ENCODE measurements around the gene CIAPIN1.
"Not testable (repeated sequence)": the region's sequence is repeated elsewhere in the genome, so short reads cannot be mapped to it uniquely, and the experiment has no call there.

CIAPIN1 gene

GRCh38 chr16:57401943-57402640 lies 45.1 kb downstream of the CIAPIN1 start:
- Histone ChIP-seq H3K27me3 (no peaks in the 10 kb centered on the region), H3K27ac (no peak overlapping the region), H3K36me3 (no peaks in the 10 kb centered on the region), H3K4me1 (peaks cover 0 to 9% (median 2%) of the 10 kb centered on the region in 4 donors), H3K4me3 (no peak overlapping the region), H3K9me3 (no peaks in the 10 kb centered on the region)
- intact Hi-C loops (cut with DNase I; ENCODE audit: low total_unique reads), result no loop called here
- TF ChIP-seq, protein P1, sequence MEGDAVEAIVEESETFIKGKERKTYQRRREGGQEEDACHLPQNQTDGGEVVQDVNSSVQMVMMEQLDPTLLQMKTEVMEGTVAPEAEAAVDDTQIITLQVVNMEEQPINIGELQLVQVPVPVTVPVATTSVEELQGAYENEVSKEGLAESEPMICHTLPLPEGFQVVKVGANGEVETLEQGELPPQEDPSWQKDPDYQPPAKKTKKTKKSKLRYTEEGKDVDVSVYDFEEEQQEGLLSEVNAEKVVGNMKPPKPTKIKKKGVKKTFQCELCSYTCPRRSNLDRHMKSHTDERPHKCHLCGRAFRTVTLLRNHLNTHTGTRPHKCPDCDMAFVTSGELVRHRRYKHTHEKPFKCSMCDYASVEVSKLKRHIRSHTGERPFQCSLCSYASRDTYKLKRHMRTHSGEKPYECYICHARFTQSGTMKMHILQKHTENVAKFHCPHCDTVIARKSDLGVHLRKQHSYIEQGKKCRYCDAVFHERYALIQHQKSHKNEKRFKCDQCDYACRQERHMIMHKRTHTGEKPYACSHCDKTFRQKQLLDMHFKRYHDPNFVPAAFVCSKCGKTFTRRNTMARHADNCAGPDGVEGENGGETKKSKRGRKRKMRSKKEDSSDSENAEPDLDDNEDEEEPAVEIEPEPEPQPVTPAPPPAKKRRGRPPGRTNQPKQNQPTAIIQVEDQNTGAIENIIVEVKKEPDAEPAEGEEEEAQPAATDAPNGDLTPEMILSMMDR (IDR thresholded peaks at IDR 0.05), result no peak
- DNase-seq, result no peak

GRCh38 chr16:57397493-57397892 lies 49.7 kb downstream of the CIAPIN1 start:
- DNase-seq; H3K27me3 ChIP-seq; H3K36me3 ChIP-seq; H3K4me3 ChIP-seq; H3K9me3 ChIP-seq; intact Hi-C loops (cut with DNase I; ENCODE audit: low total_unique reads); H3K27ac ChIP-seq; H3K4me1 ChIP-seq: not testable (repeated sequence)

DNA sequence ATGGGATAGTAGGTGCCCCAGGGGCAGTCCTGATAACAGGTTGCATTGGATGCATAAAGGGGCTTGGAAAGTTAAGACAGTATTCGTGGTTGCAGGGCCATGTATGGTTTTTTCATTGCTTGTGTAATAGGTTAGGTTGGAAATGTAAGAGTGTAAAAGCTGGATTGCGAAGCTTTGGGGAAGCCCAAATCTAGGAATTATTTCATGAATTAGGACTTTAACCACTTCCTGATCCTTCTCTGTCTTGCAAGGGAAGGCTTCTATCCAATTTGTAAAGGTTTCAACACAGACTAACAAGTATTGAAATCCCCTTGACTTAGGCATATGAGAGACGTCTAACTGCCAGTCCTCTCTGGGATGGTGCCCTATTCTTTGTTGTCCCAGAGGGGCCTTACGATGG lies 50.4 kb downstream of the CIAPIN1 start:
- Histone ChIP-seq H3K27me3 (no peaks in the 10 kb centered on the region), H3K36me3 (no peaks in the 10 kb centered on the region), H3K27ac (no peak overlapping the region), H3K9me3 (no peaks in the 10 kb centered on the region), H3K4me1 (peaks cover 0 to 10% (median 0%) of the 10 kb centered on the region in 4 donors), H3K4me3 (no peak overlapping the region)
- intact Hi-C loops (cut with DNase I; ENCODE audit: low total_unique reads), result no loop called here
- DNase-seq, result no peak
- TF ChIP-seq, protein P1 (IDR thresholded peaks at IDR 0.05), result no peak

DNA sequence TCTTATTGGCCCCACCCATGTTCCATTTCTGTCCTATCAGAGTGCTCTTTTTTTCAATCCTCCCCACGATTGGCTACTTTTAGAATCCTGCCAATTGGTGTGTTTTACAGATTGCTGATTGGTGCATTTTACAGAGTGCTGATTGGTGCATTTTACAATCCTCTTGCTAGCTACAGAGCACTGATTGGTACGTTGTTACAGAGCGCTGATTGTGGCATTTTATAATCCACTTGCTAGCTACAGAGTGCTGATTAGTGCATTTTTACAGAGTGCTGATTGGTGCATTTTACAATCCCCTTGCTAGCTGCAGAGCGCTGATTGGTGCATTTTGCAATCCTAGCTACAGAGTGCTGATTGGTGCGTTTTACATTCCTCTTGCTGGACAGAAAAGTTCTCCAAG lies 52.2 kb downstream of the CIAPIN1 start:
- intact Hi-C loops (cut with DNase I; ENCODE audit: low total_unique reads), result no loop called here
- no peak for DNase-seq

DNA sequence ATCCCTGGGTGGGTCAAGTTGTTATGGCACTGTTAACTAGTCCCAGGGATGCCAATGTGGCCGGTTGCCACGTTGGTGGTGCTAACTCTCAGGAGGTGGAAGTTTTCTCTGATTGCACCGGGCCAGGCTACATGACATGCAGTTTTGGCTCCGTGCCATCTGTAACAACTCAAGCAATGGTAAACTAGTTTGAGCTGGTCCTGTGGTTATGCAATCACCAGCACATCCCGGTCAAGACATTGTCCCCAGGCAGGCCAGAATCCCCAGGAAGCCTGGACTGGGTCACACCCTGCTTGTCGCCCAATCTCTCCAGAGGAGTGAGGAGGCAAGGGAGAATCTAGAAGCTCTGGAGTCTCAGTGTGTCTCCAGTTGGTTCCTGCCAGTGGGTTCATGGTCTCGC lies 52.7 kb downstream of the CIAPIN1 start:
- peaks cover 0 to 17% (median 3%) of the 10 kb centered on the region in 4 donors for H3K4me1 ChIP-seq
- intact Hi-C loops (cut with DNase I; ENCODE audit: low total_unique reads), result no loop called here
- no peaks in the 10 kb centered on the region for H3K9me3 ChIP-seq
- H3K27me3 ChIP-seq, result no peaks in the 10 kb centered on the region
- DNase-seq, result no peak
- H3K4me3 ChIP-seq, result no peak overlapping the region
- no peaks in the 10 kb centered on the region for H3K36me3 ChIP-seq
- H3K27ac ChIP-seq, result no peak overlapping the region
- TF ChIP-seq, protein P1 (IDR thresholded peaks at IDR 0.05), result no peak

More for the DNA sequence above, 52.2 kb downstream of the CIAPIN1 start:
- H3K36me3 ChIP-seq, result no peaks in the 10 kb centered on the region
- no peak overlapping the region for H3K27ac ChIP-seq
- TF ChIP-seq, protein P1 (IDR thresholded peaks at IDR 0.05), result no peak
- no peaks in the 10 kb centered on the region for H3K9me3 ChIP-seq
- peaks cover 0 to 17% (median 3%) of the 10 kb centered on the region in 4 donors for H3K4me1 ChIP-seq
- no peaks in the 10 kb centered on the region for H3K27me3 ChIP-seq
- no peak overlapping the region for H3K4me3 ChIP-seq

- DNase-seq, result no peak
- no peak overlapping the region for H3K4me3 ChIP-seq
- H3K36me3 ChIP-seq, result no peaks in the 10 kb centered on the region
- TF ChIP-seq, protein P1 (IDR thresholded peaks at IDR 0.05), result no peak
- H3K4me1 ChIP-seq, result peaks cover 0 to 17% (median 3%) of the 10 kb centered on the region in 4 donors
- no peaks in the 10 kb centered on the region for H3K27me3 ChIP-seq
- intact Hi-C loops (cut with DNase I; ENCODE audit: low total_unique reads), result no loop called here
- H3K27ac ChIP-seq, result no peak overlapping the region
- no peaks in the 10 kb centered on the region for H3K9me3 ChIP-seq
Observed at GRCh38 chr16:57392694-57393093, 54.5 kb downstream of the CIAPIN1 start.
